ENCODE measurements around the gene FAM83F.
A peak's percentile ranks its signal among the peaks of the same experiment; 100 is the strongest.
"Not testable (repeated sequence)": the region's sequence is repeated elsewhere in the genome, so short reads cannot be mapped to it uniquely, and the experiment has no call there.

Gene FAM83F

GRCh38 chr22:39966470-39966869, 28.3 kb upstream of the FAM83F start:
- DNase-seq, result no peak

- DNase-seq, result no peak
Observed at GRCh38 chr22:39967103-39967829, 27.5 kb upstream of the FAM83F start.

GRCh38 chr22:39967996-39968972, 26.5 kb upstream of the FAM83F start:
- DNase-seq, result no peak

- no peak for DNase-seq
Observed at GRCh38 chr22:39970742-39971141, 24.0 kb upstream of the FAM83F start.

- no peak for DNase-seq
Observed at GRCh38 chr22:39972641-39973040, 22.1 kb upstream of the FAM83F start.

GRCh38 chr22:39973656-39974055, 21.1 kb upstream of the FAM83F start:
- DNase-seq, result no peak

GRCh38 chr22:39974065-39974464, 20.7 kb upstream of the FAM83F start:
- DNase-seq, result no peak

GRCh38 chr22:39979048-39979447, 15.7 kb upstream of the FAM83F start:
- DNase-seq, result no peak

- no peak for DNase-seq
Observed at GRCh38 chr22:39979458-39979857, 15.3 kb upstream of the FAM83F start.

- DNase-seq, result no peak
Observed at GRCh38 chr22:39980596-39980995, 14.2 kb upstream of the FAM83F start.

GRCh38 chr22:39983346-39983745, 11.4 kb upstream of the FAM83F start:
- DNase-seq, result no peak

GRCh38 chr22:39984006-39984405, 10.7 kb upstream of the FAM83F start:
- DNase-seq, result no peak

- no peak for DNase-seq
Observed at GRCh38 chr22:39984746-39985145, 10.0 kb upstream of the FAM83F start.

- DNase-seq, result no peak
Observed at GRCh38 chr22:39985383-39986035, 9.2 kb upstream of the FAM83F start.

GRCh38 chr22:39988386-39989114, 6.2 kb upstream of the FAM83F start:
- no peak for DNase-seq

GRCh38 chr22:39989633-39990032, 5.1 kb upstream of the FAM83F start:
- no peak for DNase-seq

- DNase-seq, result no peak
Observed at GRCh38 chr22:39990686-39991085, 4.1 kb upstream of the FAM83F start.

- DNase-seq, result no peak
Observed at GRCh38 chr22:39991159-39991860, 3.4 kb upstream of the FAM83F start.

- DNase-seq, result no peak
Observed at GRCh38 chr22:39992088-39992826, 2.5 kb upstream of the FAM83F start.

- not testable (repeated sequence) for DNase-seq
Observed at GRCh38 chr22:39992894-39993293, 1.9 kb upstream of the FAM83F start.

- DNase-seq, result peak; percentile 61
Observed at GRCh38 chr22:39994041-39994565, 651 bp upstream of the FAM83F start.

All from CD4-positive, alpha-beta T cell treated with Interleukin-15 for 1 hour (primary cell).